ENCODE measurements around the gene PILRA. TPM values are rescaled to one million over a fixed set of nuclear protein-coding genes. Genes with fewer than 3 reads are reported as not detected.
"Not testable (repeated sequence)": the region's sequence is repeated elsewhere in the genome, so short reads cannot be mapped to it uniquely, and the experiment has no call there.

PILRA gene
- total RNA-seq: 2.3 TPM
- long read RNA-seq, partial matches to known transcripts: 0 of 3 reads
- long read RNA-seq, other reads (novel, unspliced or antisense): 1 of 3 reads

DNA sequence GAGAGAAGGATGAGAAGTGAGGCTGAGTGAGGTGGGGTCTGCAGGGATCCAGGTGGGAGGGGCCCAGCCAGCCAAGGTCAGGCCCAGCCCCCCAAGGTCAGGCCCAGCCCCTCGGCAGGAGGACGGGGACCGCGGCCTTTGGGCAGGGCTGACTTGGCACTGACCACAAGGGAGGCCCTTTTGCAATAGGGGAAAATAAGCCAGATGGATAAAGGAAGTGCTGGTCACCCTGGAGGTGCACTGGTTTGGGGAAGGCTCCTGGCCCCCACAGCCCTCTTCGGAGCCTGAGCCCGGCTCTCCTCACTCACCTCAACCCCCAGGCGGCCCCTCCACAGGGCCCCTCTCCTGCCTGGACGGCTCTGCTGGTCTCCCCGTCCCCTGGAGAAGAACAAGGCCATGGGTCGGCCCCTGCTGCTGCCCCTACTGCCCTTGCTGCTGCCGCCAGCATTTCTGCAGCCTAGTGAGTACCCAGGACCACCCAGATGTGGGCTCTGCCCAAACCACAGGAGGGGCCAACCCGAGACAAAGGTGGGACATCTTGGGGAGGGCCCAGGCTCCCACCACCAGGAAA, at the start of gene PILRA:
Gene PILRA (plus strand): TSS at position 227 of the 571 bp plus-strand sequence. CDS start 170 bp downstream, at position 397.
- intact Hi-C loops (cut with DNase I): no loop called here
- peak; percentile 82 for DNase-seq (ENCODE audit: low spot score)

DNA sequence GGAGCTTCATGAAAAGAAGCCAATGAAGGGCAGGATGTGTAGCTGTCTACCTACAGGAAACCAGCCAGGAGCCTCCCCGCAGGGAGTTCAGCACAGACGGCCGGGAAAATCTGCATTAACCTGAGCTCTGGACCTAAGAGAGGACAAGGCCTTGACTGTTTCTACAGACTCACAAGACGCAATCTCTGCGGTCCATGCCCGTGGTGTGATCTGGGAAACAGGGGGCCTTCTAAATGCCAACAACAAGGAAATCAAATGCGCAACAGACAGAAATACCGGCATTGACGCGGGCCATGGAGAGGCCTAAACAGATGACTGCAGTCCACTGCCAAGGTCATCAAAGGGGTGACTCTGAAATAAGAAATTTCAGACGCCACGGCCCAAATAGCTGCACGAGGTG, 49.1 kb upstream of the PILRA start:
- DNase-seq (ENCODE audit: low spot score); intact Hi-C loops (cut with DNase I): not testable (repeated sequence)

DNA sequence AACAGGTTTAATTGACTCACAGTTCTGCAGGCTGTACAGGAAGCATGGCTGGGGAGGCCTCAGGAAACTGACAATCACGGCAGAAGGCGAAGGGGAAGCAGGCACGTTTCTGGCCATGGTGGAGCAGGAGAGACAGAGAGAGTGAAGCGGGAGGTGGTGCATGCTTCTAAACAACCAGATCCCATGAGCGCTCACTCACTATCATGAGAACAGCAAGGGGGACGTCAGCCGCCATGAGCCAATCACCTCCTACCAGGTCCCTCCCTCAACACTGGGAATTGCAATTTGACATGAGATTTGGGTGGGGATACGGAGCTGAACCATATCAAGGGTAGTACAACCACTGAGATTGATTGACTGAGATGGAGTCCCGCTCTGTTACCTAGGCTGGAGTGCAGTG, 47.6 kb upstream of the PILRA start:
- DNase-seq (ENCODE audit: low spot score); intact Hi-C loops (cut with DNase I): not testable (repeated sequence)

DNA sequence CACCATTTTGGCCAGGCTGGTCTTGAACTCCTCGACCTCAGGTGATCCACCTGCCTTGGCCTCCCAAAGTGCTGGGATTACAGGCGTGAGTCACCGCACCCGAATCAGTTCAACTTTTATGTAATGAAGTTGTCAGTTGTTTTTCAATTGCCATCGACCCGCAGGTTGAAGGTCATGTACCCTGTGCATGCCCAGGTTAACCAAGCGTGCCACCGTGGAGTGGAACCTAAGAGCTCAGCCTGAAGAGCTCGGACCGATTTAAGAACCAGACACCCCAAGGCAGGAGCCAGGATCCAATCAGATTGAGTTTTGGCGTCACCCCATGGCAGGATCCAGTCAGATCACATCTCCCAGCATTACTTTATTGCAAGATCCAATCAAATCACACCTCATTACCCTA, 46.4 kb upstream of the PILRA start:
- intact Hi-C loops (cut with DNase I); DNase-seq (ENCODE audit: low spot score): not testable (repeated sequence)

GRCh38 chr7:100335566-100336466, 37.5 kb upstream of the PILRA start:
- peak; percentile 97 for DNase-seq (ENCODE audit: low spot score)
- intact Hi-C loops (cut with DNase I): not testable (repeated sequence)

- not testable (repeated sequence) for DNase-seq (ENCODE audit: low spot score)
Measured at GRCh38 chr7:100338083-100338696, 35.1 kb upstream of the PILRA start.

GRCh38 chr7:100341286-100341685, 32.0 kb upstream of the PILRA start:
- intact Hi-C loops (cut with DNase I): loop anchor here (10.0 kb wide), 1 partner anchor 206 kb away; no protein-coding TSS in a partner anchor

More at GRCh38 chr7:100338083-100338696, 35.1 kb upstream of the PILRA start:
- intact Hi-C loops (cut with DNase I): not testable (repeated sequence)

GRCh38 chr7:100342765-100343164, 30.5 kb upstream of the PILRA start:
- intact Hi-C loops (cut with DNase I): loop anchor here (10.0 kb wide), 1 partner anchor 208 kb away; no protein-coding TSS in a partner anchor
- DNase-seq (ENCODE audit: low spot score): no peak

More at GRCh38 chr7:100341286-100341685, 32.0 kb upstream of the PILRA start:
- not testable (repeated sequence) for DNase-seq (ENCODE audit: low spot score)

GRCh38 chr7:100344124-100344559, 29.1 kb upstream of the PILRA start:
- intact Hi-C loops (cut with DNase I): loop anchor here (10.0 kb wide), 1 partner anchor 209 kb away; no protein-coding TSS in a partner anchor

GRCh38 chr7:100344560-100345287, 28.6 kb upstream of the PILRA start:
- not testable (repeated sequence) for DNase-seq (ENCODE audit: low spot score)
- intact Hi-C loops (cut with DNase I): loop anchor here (10.0 kb wide), 1 partner anchor 210 kb away; no protein-coding TSS in a partner anchor

More at GRCh38 chr7:100344124-100344559, 29.1 kb upstream of the PILRA start:
- DNase-seq (ENCODE audit: low spot score): not testable (repeated sequence)

DNA sequence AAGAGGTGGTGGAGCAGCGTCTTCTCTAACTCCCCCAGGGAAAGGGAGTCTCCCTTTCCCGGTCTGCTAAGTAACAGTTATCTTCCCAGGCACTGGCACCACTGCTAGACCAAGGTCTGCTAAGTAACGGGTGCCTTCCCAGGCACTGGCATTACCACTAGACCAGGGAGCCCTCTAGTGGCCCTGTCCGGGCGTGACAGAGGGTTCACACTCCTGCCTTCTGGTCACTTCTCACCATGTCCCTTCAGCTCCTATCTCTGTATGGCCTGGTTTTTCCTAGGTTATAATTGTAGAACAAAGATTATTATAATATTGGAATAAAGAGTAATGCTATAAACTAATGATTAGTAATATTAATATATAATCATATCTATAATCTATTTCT, 28.0 kb upstream of the PILRA start:
- peak; percentile 90 for DNase-seq (ENCODE audit: low spot score)
- intact Hi-C loops (cut with DNase I): loop anchor here (10.0 kb wide), 1 partner anchor 210 kb away; no protein-coding TSS in a partner anchor

GRCh38 chr7:100346921-100347320, 26.4 kb upstream of the PILRA start:
- intact Hi-C loops (cut with DNase I): loop anchor here (10.0 kb wide), 1 partner anchor 212 kb away; no protein-coding TSS in a partner anchor
- DNase-seq (ENCODE audit: low spot score): no peak

- intact Hi-C loops (cut with DNase I): loop anchor here (10.0 kb wide), 1 partner anchor 214 kb away; no protein-coding TSS in a partner anchor
- DNase-seq (ENCODE audit: low spot score): no peak
Measured at GRCh38 chr7:100348805-100349204, 24.5 kb upstream of the PILRA start.

DNA sequence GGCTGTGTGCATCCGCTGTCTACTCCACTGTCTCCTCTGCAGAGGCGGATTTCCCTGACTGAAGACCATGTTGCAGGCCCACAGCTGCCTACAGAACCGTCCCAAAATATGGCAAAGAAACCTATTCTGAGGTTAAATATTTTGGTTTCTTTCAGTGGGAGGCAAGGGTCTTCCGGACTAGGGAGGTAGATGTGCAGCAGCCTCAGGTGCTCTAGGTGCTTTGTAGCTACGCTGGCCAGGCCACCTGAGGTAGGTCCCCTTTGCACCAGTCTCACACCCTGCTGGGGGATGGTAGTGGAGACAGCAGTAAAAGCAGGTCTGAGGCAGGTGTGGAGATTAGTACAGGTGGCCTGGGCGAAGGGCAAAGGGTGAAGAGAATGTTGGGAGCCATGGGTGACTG, 23.5 kb upstream of the PILRA start:
- intact Hi-C loops (cut with DNase I): loop anchor here (10.0 kb wide), 1 partner anchor 215 kb away; no protein-coding TSS in a partner anchor
- DNase-seq (ENCODE audit: low spot score): no peak

GRCh38 chr7:100351657-100352058, 21.6 kb upstream of the PILRA start:
- intact Hi-C loops (cut with DNase I): no loop called here
- DNase-seq (ENCODE audit: low spot score): no peak

GRCh38 chr7:100352230-100352781, 21.0 kb upstream of the PILRA start:
- DNase-seq (ENCODE audit: low spot score); intact Hi-C loops (cut with DNase I): not testable (repeated sequence)

DNA sequence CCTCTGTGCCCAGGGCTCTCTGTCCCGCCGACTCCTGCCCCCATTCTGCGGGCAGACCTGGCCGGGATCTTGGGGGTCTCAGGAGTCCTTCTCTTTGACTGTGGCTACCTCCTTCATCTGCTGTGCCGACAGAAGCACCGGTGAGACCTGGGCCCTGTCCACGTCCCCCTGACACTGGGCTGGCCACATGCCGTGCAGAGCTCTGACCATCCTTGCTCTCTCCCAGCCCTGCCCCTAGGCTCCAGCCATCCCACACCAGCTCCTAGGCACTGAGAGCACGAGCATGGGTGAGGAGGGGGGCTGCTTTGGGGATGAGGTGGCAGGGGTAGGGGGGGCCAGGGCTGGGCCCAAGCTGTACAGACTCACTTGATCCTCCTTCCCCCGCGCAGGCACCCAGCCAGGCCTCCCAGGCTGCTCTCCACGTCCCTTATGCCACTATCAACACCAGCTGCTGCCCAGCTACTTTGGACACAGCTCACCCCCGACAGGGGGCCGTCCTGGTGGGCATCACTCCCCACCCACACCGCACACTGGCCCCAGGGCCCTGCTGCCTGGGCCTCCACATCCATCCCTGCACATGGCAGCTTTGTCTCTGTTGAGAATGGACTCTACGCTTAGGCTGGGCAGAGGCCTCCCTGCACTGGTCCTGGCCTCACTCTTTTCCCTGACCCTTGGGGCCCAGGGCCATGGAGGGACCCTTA, 20.2 kb upstream of the PILRA start:
- no peak for DNase-seq (ENCODE audit: low spot score)
- intact Hi-C loops (cut with DNase I): no loop called here
